Measurements from ENCODE around the gene ADCY3. TPM values are rescaled to one million over a fixed set of nuclear protein-coding genes. Genes with fewer than 3 reads are reported as not detected.
A peak's percentile ranks its signal among the peaks of the same experiment; 100 is the strongest.

Gene ADCY3
- total and polyA plus RNA-seq, 7 experiments from 2014 or later = 2.0 to 44.7 (median 5.1) TPM

GRCh38 chr2:24918326-24919036 lies 1.6 kb downstream of the ADCY3 start:
- no peaks in the 10 kb centered on the region for H3K9me3 ChIP-seq (ENCODE audit: control insufficient read depth in 2 of 3, low read length in 3 of 3)
- no peak overlapping the region for H3K27ac ChIP-seq (ENCODE audit: low read depth, low read length)
- H3K4me3 Mint-ChIP-seq = peak overlapping the region; percentile 85 to 93 (median 92)
- no peaks in the 10 kb centered on the region for H3K36me3 ChIP-seq (ENCODE audit: control insufficient read depth in 2 of 3, insufficient read depth in 3 of 3, low read length in 3 of 3)
- peaks cover 18 to 38% (median 32%) of the 10 kb centered on the region in 7 donors for H3K4me1 Mint-ChIP-seq
- H3K27ac Mint-ChIP-seq = peak overlapping the region in 5 of 9 donors; percentile 32 to 81 (median 60)
- peaks cover 16 to 17% of the 10 kb centered on the region in 2 donors for H3K4me1 ChIP-seq (ENCODE audit: control insufficient read depth in 2 of 2, insufficient read depth in 2 of 2, low read length in 2 of 2)
- peaks cover 0 to 1% (median 0%) of the 10 kb centered on the region in 11 donors for H3K9me3 Mint-ChIP-seq
- H3K36me3 Mint-ChIP-seq = peaks cover 0 to 9% (median 4%) of the 10 kb centered on the region in 5 donors
- POLR2A ChIA-PET = interaction anchor here (1.1 kb wide), 1 partner anchor 30 kb away, joined by 3 read pairs; no protein-coding TSS in a partner anchor
- peak overlapping the region; percentile 40 for H3K4me3 ChIP-seq (ENCODE audit: low read length)
- peaks cover 0 to 4% (median 0%) of the 10 kb centered on the region in 5 donors for H3K27me3 Mint-ChIP-seq
- ATAC-seq = no peak
- intact Hi-C loops (cut with micrococcal nuclease) = no loop called here
- CTCF ChIA-PET = interaction anchor here (0.5 kb wide), 1 partner anchor 37 kb away, joined by 4 read pairs; no protein-coding TSS in a partner anchor
- H3K27me3 ChIP-seq (ENCODE audit: control insufficient read depth in 2 of 2, insufficient read depth in 2 of 2, low read length in 2 of 2) = no peaks in the 10 kb centered on the region
- DNase-seq = no peak

GRCh38 chr2:24917731-24918325 lies 2.2 kb downstream of the ADCY3 start:
- ChIA-PET CTCF (no interaction called here), POLR2A (no interaction called here)
- DNase-seq (no peak), ATAC-seq (no peak)
- Histone ChIP-seq H3K4me3 (ENCODE audit: low read length) (no peak overlapping the region), H3K27ac (ENCODE audit: low read depth, low read length) (no peak overlapping the region), H3K27me3 (ENCODE audit: control insufficient read depth in 2 of 2, insufficient read depth in 2 of 2, low read length in 2 of 2) (no peaks in the 10 kb centered on the region), H3K36me3 (ENCODE audit: control insufficient read depth in 2 of 3, insufficient read depth in 3 of 3, low read length in 3 of 3) (peaks cover 0 to 4% (median 0%) of the 10 kb centered on the region in 3 experiments), H3K9me3 (ENCODE audit: control insufficient read depth in 2 of 3, low read length in 3 of 3) (no peaks in the 10 kb centered on the region), H3K4me1 (ENCODE audit: control insufficient read depth in 2 of 2, insufficient read depth in 2 of 2, low read length in 2 of 2) (peaks cover 16 to 17% of the 10 kb centered on the region in 2 donors)
- H3K9me3 Mint-ChIP-seq = peaks cover 0 to 1% (median 0%) of the 10 kb centered on the region in 11 donors
- H3K4me3 Mint-ChIP-seq = peak overlapping the region; percentile 45 to 93 (median 91)
- peak overlapping the region in 3 of 9 donors; percentile 32 to 80 (median 65) for H3K27ac Mint-ChIP-seq
- peaks cover 18 to 38% (median 32%) of the 10 kb centered on the region in 7 donors for H3K4me1 Mint-ChIP-seq
- intact Hi-C loops (cut with micrococcal nuclease) = no loop called here
- peaks cover 0 to 4% (median 0%) of the 10 kb centered on the region in 5 donors for H3K27me3 Mint-ChIP-seq
- peaks cover 0 to 11% (median 9%) of the 10 kb centered on the region in 5 donors for H3K36me3 Mint-ChIP-seq

- H3K27me3 Mint-ChIP-seq = peaks cover 0 to 4% (median 0%) of the 10 kb centered on the region in 5 donors
- ChIA-PET POLR2A (no interaction called here), CTCF (no interaction called here)
- H3K9me3 ChIP-seq (ENCODE audit: control insufficient read depth in 2 of 3, low read length in 3 of 3) = no peaks in the 10 kb centered on the region
- no peak for DNase-seq
- peaks cover 18 to 38% (median 32%) of the 10 kb centered on the region in 7 donors for H3K4me1 Mint-ChIP-seq
- peaks cover 0 to 1% (median 0%) of the 10 kb centered on the region in 11 donors for H3K9me3 Mint-ChIP-seq
- H3K27me3 ChIP-seq (ENCODE audit: control insufficient read depth in 2 of 2, insufficient read depth in 2 of 2, low read length in 2 of 2) = no peaks in the 10 kb centered on the region
- peaks cover 0 to 6% (median 0%) of the 10 kb centered on the region in 3 experiments for H3K36me3 ChIP-seq (ENCODE audit: control insufficient read depth in 2 of 3, insufficient read depth in 3 of 3, low read length in 3 of 3)
- peaks cover 0 to 13% (median 9%) of the 10 kb centered on the region in 5 donors for H3K36me3 Mint-ChIP-seq
- no peak for ATAC-seq
- peaks cover 16 to 17% of the 10 kb centered on the region in 2 donors for H3K4me1 ChIP-seq (ENCODE audit: control insufficient read depth in 2 of 2, insufficient read depth in 2 of 2, low read length in 2 of 2)
- H3K27ac ChIP-seq (ENCODE audit: low read depth, low read length) = no peak overlapping the region
- H3K4me3 Mint-ChIP-seq = peak overlapping the region in 4 of 10 donors; percentile 15 to 51 (median 36)
- no peak overlapping the region for H3K4me3 ChIP-seq (ENCODE audit: low read length)
- intact Hi-C loops (cut with micrococcal nuclease) = no loop called here
- no peak overlapping the region for H3K27ac Mint-ChIP-seq
Measured at GRCh38 chr2:24917086-24917485, 3.0 kb downstream of the ADCY3 start.

GRCh38 chr2:24915796-24916195 lies 4.2 kb downstream of the ADCY3 start:
- Mint-ChIP-seq H3K4me1 (peaks cover 14 to 33% (median 30%) of the 10 kb centered on the region in 7 donors), H3K27ac (no peak overlapping the region), H3K9me3 (peaks cover 0 to 1% (median 0%) of the 10 kb centered on the region in 11 donors), H3K36me3 (peaks cover 0 to 20% (median 13%) of the 10 kb centered on the region in 5 donors), H3K27me3 (peaks cover 0 to 2% (median 0%) of the 10 kb centered on the region in 5 donors), H3K4me3 (no peak overlapping the region)
- DNase-seq (no peak), ATAC-seq (no peak)
- intact Hi-C loops (cut with micrococcal nuclease) = no loop called here
- no peaks in the 10 kb centered on the region for H3K9me3 ChIP-seq (ENCODE audit: control insufficient read depth in 2 of 3, low read length in 3 of 3)
- peaks cover 14 to 16% of the 10 kb centered on the region in 2 donors for H3K4me1 ChIP-seq (ENCODE audit: control insufficient read depth in 2 of 2, insufficient read depth in 2 of 2, low read length in 2 of 2)
- peaks cover 0 to 6% (median 0%) of the 10 kb centered on the region in 3 experiments for H3K36me3 ChIP-seq (ENCODE audit: control insufficient read depth in 2 of 3, insufficient read depth in 3 of 3, low read length in 3 of 3)
- ChIA-PET CTCF (no interaction called here), POLR2A (no interaction called here)
- H3K27ac ChIP-seq (ENCODE audit: low read depth, low read length) = no peak overlapping the region
- H3K4me3 ChIP-seq (ENCODE audit: low read length) = no peak overlapping the region
- H3K27me3 ChIP-seq (ENCODE audit: control insufficient read depth in 2 of 2, insufficient read depth in 2 of 2, low read length in 2 of 2) = no peaks in the 10 kb centered on the region

- peaks cover 0 to 26% (median 13%) of the 10 kb centered on the region in 5 donors for H3K36me3 Mint-ChIP-seq
Measured at GRCh38 chr2:24915175-24915574, 4.9 kb downstream of the ADCY3 start.

GRCh38 chr2:24914713-24915112 lies 5.3 kb downstream of the ADCY3 start:
- Mint-ChIP-seq H3K4me3 (peak overlapping the region in 1 of 10 donors; percentile 34), H3K4me1 (peaks cover 12 to 30% (median 29%) of the 10 kb centered on the region in 7 donors), H3K36me3 (peaks cover 0 to 31% (median 16%) of the 10 kb centered on the region in 5 donors), H3K9me3 (peaks cover 0 to 5% (median 0%) of the 10 kb centered on the region in 11 donors), H3K27ac (peak overlapping the region in 1 of 9 donors; percentile 37), H3K27me3 (no peaks in the 10 kb centered on the region)
- H3K27ac ChIP-seq (ENCODE audit: low read depth, low read length) = no peak overlapping the region
- ChIA-PET POLR2A (no interaction called here), CTCF (no interaction called here)
- no peak overlapping the region for H3K4me3 ChIP-seq (ENCODE audit: low read length)
- no peaks in the 10 kb centered on the region for H3K9me3 ChIP-seq (ENCODE audit: control insufficient read depth in 2 of 3, low read length in 3 of 3)
- DNase-seq (no peak), ATAC-seq (no peak)
- peaks cover 11 to 16% of the 10 kb centered on the region in 2 donors for H3K4me1 ChIP-seq (ENCODE audit: control insufficient read depth in 2 of 2, insufficient read depth in 2 of 2, low read length in 2 of 2)
- peaks cover 0 to 6% (median 0%) of the 10 kb centered on the region in 3 experiments for H3K36me3 ChIP-seq (ENCODE audit: control insufficient read depth in 2 of 3, insufficient read depth in 3 of 3, low read length in 3 of 3)
- intact Hi-C loops (cut with micrococcal nuclease) = no loop called here
- H3K27me3 ChIP-seq (ENCODE audit: control insufficient read depth in 2 of 2, insufficient read depth in 2 of 2, low read length in 2 of 2) = no peaks in the 10 kb centered on the region

More at GRCh38 chr2:24915175-24915574, 4.9 kb downstream of the ADCY3 start:
- Histone ChIP-seq H3K4me1 (ENCODE audit: control insufficient read depth in 2 of 2, insufficient read depth in 2 of 2, low read length in 2 of 2) (peaks cover 11 to 16% of the 10 kb centered on the region in 2 donors), H3K9me3 (ENCODE audit: control insufficient read depth in 2 of 3, low read length in 3 of 3) (no peaks in the 10 kb centered on the region), H3K27ac (ENCODE audit: low read depth, low read length) (no peak overlapping the region), H3K36me3 (ENCODE audit: control insufficient read depth in 2 of 3, insufficient read depth in 3 of 3, low read length in 3 of 3) (peaks cover 0 to 6% (median 0%) of the 10 kb centered on the region in 3 experiments), H3K27me3 (ENCODE audit: control insufficient read depth in 2 of 2, insufficient read depth in 2 of 2, low read length in 2 of 2) (no peaks in the 10 kb centered on the region), H3K4me3 (ENCODE audit: low read length) (no peak overlapping the region)
- H3K27me3 Mint-ChIP-seq = no peaks in the 10 kb centered on the region
- no peak overlapping the region for H3K4me3 Mint-ChIP-seq
- POLR2A ChIA-PET = no interaction called here
- peaks cover 12 to 30% (median 28%) of the 10 kb centered on the region in 7 donors for H3K4me1 Mint-ChIP-seq
- DNase-seq (no peak), ATAC-seq (no peak)
- peaks cover 0 to 2% (median 0%) of the 10 kb centered on the region in 11 donors for H3K9me3 Mint-ChIP-seq
- CTCF ChIA-PET = no interaction called here
- intact Hi-C loops (cut with micrococcal nuclease) = no loop called here
- peak overlapping the region in 1 of 9 donors; percentile 37 for H3K27ac Mint-ChIP-seq
